HL-60/S4 treated with phorbol 12-myristate 13-acetate at 8.2 ng/mL for 4 days and 3 days (cell line): ENCODE results near the gene PHF13.

ENCODE experiments used
- in situ Hi-C: fragments of 300-500 bp; cut with MboI; formaldehyde crosslinking; loops from 2 replicates; pipeline ENCODE4 v1.15.0; 2022; ENCODE audit warnings: low sequenced_read_pairs

Gene PHF13

DNA sequence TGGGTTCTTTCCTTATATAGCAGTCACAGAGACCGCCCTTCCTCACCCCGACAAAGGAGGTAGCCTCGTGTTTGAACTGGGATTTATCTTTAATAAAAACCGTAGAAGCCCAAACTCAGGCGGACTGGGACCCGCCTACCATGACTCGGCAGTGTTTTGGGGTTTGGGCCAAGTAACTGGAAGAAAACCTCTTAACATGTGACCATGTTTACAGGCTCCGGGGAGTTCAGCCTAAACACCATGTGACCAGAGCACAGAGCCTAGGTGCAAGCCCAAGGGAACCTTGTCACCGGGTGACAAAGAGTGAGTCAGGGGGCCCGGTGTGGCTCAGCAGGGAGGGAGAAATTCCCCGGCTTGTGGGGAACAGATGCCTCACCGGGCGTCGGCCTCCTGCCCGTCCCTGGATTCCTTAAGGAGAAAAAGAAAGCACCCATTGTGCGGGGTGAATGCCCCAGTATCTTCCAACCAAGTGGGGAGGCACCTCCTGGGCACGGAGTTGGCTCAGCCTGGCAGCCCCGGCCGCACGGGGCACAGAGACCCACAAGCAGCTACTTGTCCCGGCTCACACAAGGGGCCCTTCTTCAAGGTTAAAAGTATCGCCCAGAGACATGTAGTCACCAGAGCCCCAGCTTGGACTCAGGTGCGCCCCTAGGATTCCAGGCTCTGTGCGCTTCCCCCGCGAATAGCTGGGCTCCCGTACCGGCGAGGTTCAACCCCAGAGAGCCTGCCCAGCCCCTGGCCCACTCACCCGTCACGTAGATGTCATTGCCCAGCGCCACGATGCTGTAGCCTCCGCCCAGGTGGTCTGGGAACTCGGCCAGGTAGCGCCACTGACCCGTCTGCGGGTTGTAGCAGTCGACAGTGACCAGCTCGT is 12.2 kb upstream of the PHF13 start:
- in situ Hi-C loops, result no loop called here

DNA sequence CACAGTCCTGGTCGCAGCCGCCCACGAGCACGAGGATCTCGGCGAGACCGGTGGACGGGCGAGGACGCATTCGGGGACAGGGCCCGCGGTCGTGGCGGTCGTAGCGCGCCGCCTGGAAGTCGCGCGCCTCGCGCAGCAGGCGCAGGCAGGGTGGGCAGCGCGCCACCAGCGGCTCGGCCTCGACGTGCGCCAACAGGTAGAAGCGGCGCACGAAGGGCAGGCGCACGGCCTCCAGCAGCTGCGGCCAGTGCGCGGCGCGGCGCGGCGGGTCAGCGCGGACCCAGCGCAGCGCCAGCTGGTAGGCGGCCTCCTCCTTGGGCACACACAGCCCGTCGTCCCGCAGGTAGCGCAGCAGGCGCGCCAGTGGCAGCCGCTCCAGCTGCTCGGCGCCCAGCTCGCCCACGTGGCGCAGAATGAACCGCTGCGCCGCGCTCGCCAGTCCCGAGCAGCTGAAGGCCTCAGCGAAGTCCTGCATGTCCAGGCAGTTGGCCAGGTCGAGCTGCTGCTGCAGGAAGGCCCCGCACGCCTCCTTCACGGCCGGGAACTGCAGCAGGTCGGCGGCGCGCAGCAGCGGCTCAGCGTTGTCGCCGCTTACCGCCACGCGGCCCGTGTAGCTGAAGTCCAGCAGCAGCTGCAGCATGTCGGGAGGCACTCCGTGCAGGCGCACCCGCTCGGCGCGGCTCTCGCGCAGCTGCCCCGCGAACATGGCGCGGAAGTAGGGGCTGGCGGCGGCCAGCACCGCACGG is 11.4 kb upstream of the PHF13 start:
- in situ Hi-C loops, result no loop called here

DNA sequence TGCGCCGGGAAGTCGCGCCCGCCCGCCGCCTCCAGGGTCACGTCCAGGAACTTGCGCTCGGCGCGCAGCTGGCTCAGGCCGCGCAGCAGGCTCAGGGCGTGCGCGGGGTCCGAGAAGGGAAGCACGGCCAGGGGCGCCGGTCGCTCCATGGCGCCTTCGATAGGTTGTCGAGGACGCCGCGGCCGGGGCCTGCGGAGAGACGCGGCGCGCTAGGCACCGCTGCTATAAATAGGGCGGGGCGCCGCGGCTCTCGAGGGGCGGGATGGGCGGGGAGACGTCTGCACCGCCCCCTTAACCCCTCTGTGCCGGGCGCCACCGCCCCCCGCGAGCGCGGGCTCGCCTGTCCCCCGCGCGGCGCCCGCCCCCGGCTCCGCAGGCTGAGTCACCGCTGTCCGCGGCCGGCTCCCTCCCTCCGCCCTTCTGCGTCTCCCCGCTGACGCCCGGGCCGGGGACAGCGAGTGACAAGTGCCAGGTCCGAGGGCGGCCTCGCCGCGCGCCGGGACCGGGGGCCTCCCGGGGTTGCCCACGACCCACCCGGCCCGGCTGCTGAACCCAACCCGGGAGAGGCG is 10.8 kb upstream of the PHF13 start, which contains the start of gene KLHL21:
Gene KLHL21 (minus strand): TSS at position 201 of the 569 bp plus-strand sequence. CDS start 52 bp downstream, at position 149.
- in situ Hi-C loops, result no loop called here

DNA sequence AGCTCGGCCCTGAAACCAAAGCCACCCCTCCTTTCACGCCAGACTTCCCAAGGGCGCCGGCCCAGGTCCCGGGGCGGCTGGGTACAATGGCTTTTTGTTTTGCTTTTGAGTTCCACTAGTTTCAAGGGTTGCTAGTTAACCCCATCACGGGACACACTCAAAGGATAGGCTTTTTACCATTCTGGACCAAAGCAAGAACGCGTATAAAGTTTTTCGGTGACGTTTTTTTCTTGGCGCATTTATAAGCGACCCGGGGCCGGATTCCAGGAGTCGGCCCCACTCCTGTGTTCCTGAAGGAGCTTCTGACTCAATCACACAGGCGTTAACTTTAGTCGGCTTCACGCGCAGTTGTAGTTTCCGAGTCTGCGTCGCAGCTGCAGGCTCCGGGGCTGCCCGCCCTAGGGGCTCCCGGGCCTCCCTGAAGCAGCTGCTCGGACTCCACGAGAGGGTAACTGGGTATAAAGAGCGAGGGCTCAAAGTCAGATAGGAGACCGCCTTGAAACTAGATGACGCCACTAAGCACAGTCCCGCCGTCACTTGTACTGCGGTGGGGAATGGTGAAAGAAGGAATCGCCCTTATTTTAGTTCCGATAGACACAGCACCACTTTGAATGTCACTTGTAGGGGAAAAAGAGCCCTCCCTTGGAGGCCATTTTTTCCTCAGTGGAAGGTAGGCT is 10.2 kb upstream of the PHF13 start:
- in situ Hi-C loops, result no loop called here

DNA sequence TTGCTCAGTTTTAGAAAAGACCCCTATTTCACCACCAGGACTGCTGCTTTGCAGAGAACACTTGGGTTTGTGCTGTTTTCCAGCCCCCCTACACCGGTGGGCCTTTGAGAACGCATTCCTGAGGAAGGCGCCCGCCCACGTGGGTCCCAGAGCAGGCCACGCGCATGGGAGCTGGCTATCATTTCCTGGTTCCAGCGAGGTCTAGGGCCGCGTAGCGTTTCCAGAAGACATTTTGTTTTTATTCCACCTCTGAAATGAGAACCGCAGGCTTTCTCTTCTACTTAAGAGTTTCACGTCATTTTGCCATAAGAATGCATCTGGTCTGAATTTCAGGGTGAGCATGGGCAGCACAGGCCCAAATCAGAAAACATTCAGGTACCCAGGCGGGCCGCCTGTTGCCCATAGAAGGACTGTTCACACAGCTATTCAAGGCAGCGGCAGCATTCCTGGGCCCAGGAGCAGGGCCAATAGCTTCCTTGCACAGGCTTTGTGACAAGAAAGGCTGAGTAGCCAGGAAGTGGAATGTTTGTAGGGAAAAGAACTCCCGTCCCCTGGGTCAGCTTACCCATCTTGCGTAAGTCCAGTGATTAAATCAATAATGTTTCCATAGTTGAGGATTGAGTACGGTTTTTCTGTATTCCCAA is 9.5 kb upstream of the PHF13 start:
- in situ Hi-C loops, result no loop called here

DNA sequence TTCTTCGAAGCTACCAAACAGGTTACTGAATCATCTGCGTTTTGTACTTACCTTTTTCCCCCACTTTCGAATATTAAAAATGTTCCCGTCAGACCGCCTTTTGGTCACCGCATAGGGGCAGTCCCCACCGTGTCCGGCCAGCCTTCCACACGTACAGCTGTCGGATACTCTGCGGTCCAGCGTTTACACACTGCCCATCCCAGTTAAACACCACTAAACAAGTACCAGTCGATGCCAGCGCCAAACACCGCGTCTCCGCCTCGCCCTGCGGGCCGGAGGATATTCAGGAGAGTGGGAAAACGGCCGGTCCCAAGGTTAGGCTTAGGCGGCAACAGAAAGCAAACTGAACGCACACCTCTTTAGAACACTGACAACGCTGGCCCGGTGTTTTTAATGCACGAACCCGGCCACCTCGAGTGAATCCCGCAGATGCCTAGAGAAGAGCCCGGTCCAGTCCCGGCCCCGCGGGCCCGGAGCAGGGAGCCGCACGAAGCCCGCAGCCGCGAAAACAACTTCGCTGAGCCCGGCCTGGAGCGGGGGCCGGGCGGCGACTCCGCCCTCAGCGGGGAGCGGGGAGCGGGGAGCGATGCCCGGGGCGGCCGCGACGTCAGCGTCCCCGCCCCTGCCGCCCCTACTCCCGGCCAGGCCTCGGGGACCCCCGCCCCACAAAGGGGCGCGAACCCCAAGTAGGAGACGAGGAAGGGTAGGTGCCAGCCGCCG is 730 bp upstream of the PHF13 start:
- in situ Hi-C loops, result no loop called here

DNA sequence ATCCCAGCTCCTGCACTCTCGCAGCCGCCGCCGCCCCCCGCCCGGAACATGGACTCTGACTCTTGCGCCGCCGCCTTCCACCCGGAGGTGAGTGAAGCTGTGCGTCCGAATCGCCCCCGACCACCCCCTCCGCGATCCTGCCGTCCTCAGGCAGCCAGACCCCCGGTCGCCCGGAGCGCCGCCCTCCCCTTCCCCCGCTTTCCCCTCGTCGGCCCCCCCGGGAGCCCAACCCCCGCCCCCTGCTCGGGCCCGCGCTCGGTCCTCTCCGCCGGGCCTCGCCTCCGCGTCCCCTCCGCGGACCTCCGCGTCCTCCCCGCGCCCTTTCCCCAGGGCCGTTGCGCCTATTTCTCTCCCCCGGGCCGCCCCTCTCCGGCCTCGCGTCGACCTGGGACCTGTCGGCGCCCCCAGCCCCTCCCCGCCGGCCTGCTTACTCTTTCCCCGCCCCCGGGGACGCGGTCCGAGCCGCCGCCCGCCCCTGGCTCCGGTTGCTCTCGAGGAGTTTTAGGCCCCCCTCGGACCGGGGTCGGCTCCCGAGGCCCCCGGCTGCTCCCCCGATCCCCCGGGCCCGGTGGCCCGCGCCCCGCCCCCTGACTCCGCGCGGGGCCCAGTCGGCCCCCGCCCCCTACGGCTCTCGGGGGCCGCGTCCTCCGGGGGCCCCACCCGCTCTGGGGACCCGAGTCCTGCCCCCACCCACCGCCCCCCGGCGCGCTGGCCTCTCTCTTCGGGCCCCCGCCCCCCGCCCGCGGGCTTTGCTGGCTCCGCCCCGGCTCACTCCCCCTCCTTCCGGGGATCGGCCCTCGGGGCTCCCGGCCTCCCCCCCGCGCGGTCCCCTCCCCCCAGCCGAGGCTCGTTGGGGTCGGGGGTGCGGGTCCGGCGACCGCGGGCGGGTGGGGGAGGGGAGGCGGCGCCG is 743 bp downstream of the PHF13 start:
- in situ Hi-C loops, result no loop called here

DNA sequence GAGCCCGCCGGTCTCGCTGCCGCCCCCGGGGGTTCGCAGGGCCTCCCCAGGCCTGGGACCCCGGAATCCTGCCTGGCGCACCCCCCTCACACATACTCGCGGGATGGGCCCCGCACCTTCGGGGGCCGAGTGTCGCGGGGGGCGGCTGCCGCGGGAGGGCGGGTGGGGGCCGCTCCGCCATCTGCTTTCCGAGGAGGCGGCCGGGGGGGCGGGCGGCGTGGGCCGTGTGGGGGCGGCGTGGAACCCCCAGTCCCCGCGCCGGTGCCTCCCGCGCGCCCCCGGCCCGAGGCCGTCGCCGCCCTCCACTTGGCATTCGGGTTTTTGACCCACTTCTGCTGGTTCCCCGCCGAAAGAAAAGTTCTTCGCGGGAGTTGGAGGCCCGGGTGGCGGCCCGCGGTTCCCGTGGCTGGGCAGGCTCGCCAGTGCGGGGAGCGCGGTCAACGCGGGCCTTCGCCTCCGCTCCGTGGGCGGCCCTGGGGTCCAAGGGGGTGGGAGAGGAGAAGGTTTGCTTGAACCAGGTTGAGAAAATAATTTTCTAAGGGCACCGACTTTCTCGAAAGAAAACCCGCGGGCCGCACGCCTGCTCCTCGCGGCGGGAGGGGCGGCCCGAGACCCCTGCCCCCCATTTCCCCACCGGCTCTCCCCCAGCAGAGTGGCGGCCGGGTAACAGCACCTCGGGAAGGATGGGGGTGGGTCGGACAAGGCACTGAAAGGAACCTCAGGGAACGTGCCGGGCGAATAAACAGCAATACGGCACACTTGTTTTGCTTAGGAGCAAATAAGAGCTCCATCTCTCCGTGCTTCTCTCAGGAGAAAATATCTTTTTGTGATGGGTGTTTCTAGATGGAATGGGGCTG is 1.6 kb downstream of the PHF13 start:
- in situ Hi-C loops, result no loop called here

DNA sequence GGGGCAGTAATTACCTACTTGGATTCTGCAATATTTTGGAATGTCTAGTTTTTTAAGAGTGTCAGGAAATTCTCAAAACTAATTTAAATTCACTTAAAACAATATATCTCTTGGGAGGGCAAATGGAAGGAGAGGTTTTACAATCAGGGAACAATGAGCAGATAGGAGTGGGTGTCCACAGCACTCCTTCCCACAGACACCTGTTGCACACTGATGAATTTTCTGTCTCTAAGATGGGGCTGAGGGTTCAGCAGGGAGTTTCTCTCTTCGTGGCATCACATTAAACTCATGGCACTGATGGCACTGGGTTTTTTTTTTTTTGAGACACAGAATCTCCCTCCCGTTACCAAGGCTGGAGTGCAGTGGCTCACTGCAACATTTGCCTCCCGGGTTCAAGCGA is 5.5 kb downstream of the PHF13 start:
- in situ Hi-C loops, result no loop called here

DNA sequence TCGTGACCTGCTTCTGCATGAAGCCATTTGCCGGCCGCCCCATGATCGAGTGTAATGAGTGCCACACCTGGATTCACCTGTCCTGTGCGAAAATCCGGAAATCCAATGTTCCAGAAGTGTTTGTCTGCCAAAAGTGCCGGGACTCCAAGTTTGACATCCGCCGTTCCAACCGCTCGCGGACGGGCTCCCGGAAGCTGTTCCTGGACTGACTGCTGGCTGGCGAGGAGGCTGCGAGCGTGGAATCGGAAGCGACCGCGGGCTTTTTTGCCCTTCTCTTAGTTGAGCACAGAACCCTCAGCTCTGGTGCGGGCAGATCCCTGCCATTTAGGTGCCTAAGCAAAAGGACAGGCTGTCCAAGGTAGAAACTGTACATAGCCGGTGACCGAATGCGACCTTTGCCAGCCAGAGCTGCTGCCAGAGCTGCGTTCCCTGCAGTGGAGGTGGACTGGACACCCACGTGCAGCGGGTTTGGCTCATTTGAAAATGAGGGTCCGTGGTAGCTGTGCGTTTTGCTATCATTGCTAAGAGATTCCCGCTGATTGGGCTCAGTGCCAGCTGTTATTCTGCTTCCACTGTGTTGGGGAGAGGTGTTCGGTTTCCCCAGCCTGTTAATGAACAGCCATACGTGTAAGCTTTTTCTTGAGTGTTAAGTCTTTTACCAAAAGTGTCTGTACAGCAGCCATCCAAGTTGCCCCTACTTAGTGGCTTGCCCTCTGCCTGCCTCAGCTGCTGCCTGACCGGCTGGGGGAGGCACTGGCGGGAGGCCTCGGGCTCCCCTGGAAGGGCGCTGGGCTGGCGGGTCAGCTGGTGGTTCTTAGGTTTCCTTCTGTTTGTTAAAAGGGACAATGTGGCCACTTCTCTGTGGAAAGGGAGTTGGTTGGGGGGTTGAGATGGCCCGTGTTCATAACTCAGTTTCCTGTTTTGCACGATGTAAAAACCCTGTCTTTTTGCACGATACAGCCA is 8.2 kb downstream of the PHF13 start:
- in situ Hi-C loops, result no loop called here

DNA sequence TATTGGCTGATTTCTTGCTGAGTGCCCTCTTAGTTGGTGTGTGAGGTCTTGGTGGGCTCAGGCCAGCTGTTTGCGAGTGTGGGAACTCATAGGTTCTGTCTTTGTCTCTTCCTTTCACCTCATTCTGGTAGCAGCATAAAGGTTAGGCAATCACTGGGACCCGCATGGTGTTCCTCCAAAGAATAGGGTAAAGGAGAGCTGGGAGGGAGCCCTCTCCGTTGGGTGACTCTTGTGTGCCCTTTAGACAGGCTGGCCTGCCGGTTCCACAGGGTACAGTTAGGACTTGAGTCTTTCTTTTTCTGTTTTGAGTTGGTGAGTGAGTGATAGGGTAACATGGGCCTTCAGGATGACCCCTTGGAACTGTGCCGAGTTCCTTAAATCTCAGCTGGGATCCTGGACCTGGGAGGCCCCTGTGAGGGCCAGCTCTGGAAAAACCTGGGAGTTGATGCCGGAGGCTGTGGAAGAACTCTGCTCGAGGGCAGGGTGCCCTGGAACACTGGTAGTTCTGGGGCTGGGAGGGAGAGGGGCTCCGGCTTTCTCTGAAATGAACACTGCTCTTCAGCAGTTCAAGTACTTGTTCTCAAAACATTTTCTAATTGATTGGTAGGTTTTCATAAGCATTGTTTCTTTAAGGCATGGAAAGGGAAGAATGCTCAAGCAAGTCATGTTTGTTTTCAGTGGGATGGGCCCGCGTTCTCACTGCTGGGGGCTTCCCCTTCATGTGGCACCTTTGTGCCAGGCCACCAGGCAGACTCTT is 9.0 kb downstream of the PHF13 start:
- in situ Hi-C loops, result no loop called here

DNA sequence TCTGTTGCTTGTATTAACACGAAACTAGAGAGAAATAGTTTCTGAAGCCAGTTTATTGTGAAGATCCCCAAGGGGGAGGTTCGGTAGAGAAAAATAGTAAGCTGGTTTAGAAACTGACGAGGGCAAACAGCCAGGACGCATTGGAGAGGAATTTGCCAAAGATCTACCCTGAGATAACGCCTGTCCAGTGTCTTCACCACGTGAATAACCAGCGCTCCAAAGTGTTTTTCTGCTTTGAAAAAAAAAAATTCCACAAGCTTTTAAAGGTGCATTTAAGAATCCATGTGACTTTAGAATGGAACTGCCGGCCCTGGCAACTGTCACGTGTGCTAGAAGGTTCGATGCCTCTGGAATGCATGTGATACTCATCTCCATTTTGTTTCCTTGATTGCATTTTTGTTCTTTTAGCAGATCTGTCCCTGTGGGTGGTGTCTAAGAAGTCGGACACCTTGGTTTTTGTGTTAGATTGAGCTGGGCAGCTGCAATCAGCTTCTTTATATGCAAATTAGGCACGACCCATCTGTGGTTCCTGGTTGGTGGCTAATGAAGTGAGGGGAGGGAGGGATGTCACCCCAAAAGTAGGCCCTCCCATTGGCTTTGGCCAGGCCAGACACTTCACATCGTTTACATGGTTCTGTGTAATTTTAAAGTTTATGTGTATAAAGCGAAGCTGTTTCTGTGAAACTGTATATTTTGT is 9.9 kb downstream of the PHF13 start:
- in situ Hi-C loops, result no loop called here

DNA sequence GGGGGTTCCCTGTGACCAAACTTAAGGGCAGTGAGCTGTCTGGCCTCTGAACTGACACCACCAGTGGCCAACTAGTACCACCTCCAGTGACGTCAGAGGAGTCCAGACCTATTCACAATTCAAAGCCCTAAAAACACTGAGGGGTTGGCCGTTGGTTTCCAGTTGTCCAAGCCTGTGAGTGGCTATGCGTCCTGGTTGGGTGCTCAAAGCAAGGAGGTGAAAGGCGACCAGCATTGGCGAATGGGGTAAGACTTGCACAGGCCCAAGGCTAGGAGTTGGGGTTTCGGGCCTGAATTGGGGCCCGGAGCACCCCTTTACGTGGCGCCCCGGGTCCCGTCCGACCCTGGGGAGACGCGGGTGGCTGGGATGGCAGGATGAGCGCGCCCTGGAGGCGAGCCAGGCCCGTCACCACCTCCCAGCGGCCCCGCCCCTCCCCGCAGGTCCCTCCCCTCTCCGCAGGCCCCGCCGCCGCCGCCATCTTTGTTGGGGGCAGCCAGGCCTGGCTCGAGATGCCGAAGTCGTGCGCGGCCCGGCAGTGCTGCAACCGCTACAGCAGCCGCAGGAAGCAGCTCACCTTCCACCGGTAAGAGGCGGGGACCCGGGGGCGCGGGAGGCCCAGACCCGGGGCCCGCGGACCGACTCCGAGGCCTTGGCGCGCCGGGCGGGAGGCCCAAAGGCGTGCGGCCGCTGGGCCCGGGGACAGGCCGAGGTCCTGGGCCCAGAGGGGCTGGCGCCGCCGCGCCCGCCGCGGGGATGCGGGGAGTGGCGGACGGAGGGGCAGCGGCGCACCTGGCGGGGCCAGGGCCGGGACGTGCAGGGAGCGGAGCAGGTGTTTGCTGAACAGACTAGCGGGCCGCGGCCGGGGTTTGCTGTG is 11.4 kb downstream of the PHF13 start, which contains the start of gene THAP3:
Gene THAP3 (plus strand): TSS at position 159 of the 874 bp plus-strand sequence. CDS start 351 bp downstream, at position 510.
- in situ Hi-C loops, result no loop called here

DNA sequence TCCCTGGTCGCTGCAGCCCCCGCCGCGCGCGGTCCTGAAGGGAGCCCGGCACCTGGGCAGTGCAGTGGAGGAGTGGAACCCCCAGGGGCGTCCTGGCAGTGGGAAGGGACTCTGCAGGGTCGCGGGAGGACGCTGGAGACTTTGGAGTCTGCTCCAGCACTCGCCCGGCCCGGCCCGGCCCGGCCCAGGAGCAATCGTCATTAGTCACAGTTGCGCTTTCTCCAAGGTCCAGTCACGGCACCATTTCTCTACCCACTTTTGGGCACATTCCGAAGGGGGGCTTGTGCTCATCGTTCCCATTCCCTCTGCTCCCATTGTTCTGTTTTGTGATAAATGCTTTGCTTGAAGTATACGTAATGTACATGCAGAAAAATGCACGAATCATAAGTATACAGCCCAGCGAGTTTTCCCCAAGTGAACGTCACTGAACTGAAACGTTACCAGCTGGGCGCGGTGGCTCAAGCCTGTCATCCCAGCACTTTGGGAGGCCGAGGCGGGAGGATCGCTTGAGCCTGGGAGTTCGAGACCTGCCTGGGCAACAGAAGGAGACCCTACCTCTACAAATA is 12.1 kb downstream of the PHF13 start:
- in situ Hi-C loops, result no loop called here
